ENCODE measurements around the gene GNAI2. TPM values are rescaled to one million over a fixed set of nuclear protein-coding genes. Genes with fewer than 3 reads are reported as not detected.
A peak's percentile ranks its signal among the peaks of the same experiment; 100 is the strongest.
"Not testable (repeated sequence)": the region's sequence is repeated elsewhere in the genome, so short reads cannot be mapped to it uniquely, and the experiment has no call there.

The GNAI2 gene
- total RNA-seq, 1 donor: 265 TPM

GRCh38 chr3:50204804-50205412 lies 31.1 kb upstream of the GNAI2 start, which contains the start of gene SLC38A3:
TSS of gene SLC38A3 (plus strand) at chr3:50205271. CDS start at chr3:50214200, 8,929 bp downstream.
- no peak for TF ChIP-seq CTCF (IDR thresholded peaks at IDR 0.05; ENCODE audit: insufficient read depth, low read depth, low read length)
- peak within 1 kb of the TSS; percentile 30 for H3K4me3 ChIP-seq (ENCODE audit: low read depth, low read length)
- no peak for DNase-seq (ENCODE audit: low read depth)

- no peak for DNase-seq (ENCODE audit: low read depth)
- no peak for TF ChIP-seq CTCF (IDR thresholded peaks at IDR 0.05; ENCODE audit: insufficient read depth, low read depth, low read length)
- H3K4me3 ChIP-seq (ENCODE audit: low read depth, low read length): peak overlapping the region; percentile 30
Observed at GRCh38 chr3:50205413-50206276, 30.4 kb upstream of the GNAI2 start.

- no peak for TF ChIP-seq CTCF (IDR thresholded peaks at IDR 0.05; ENCODE audit: insufficient read depth, low read depth, low read length)
- DNase-seq (ENCODE audit: low read depth): no peak
Observed at GRCh38 chr3:50207359-50208042, 28.5 kb upstream of the GNAI2 start.

GRCh38 chr3:50208677-50209344 lies 27.2 kb upstream of the GNAI2 start:
- no peak for TF ChIP-seq CTCF (IDR thresholded peaks at IDR 0.05; ENCODE audit: insufficient read depth, low read depth, low read length)
- no peak overlapping the region for H3K4me3 ChIP-seq (ENCODE audit: low read depth, low read length)
- DNase-seq (ENCODE audit: low read depth): no peak

More at GRCh38 chr3:50207359-50208042, 28.5 kb upstream of the GNAI2 start:
- no peak overlapping the region for H3K4me3 ChIP-seq (ENCODE audit: low read depth, low read length)

GRCh38 chr3:50210176-50210509 lies 25.9 kb upstream of the GNAI2 start:
- no peak for DNase-seq (ENCODE audit: low read depth)
- TF ChIP-seq CTCF (IDR thresholded peaks at IDR 0.05; ENCODE audit: insufficient read depth, low read depth, low read length): no peak
- no peak overlapping the region for H3K4me3 ChIP-seq (ENCODE audit: low read depth, low read length)

GRCh38 chr3:50210510-50211367 lies 25.3 kb upstream of the GNAI2 start:
- no peak for DNase-seq (ENCODE audit: low read depth)
- H3K4me3 ChIP-seq (ENCODE audit: low read depth, low read length): no peak overlapping the region
- TF ChIP-seq CTCF (IDR thresholded peaks at IDR 0.05; ENCODE audit: insufficient read depth, low read depth, low read length): no peak

GRCh38 chr3:50211368-50211717 lies 24.7 kb upstream of the GNAI2 start:
- not testable (repeated sequence) for DNase-seq (ENCODE audit: low read depth); H3K4me3 ChIP-seq (ENCODE audit: low read depth, low read length)
